ENCODE measurements around the gene IAH1.

GRCh38 chr2:9465170-9465569 is 9.2 kb upstream of the IAH1 start:
- TF ChIP-seq EZH2 (optimal IDR thresholded peaks at IDR 0.05; ENCODE audit: low read depth, low read length) (no peak), CTCF (IDR thresholded peaks at IDR 0.05; ENCODE audit: low read length) (no peak)

Measured in MM.1S (cell line).